Measurements from ENCODE around the gene CDH13. TPM values are rescaled to one million over a fixed set of nuclear protein-coding genes. Genes with fewer than 3 reads are reported as not detected.

The CDH13 gene
- polyA plus RNA-seq, 1 experiment: 113 TPM

- ChIA-PET POLR2A (no interaction called here), CTCF (no interaction called here)
- Histone ChIP-seq H3K4me3 (ENCODE audit: low read depth, low read length) (no peak overlapping the region), H3K27me3 (ENCODE audit: control insufficient read depth, insufficient read depth, low read length) (no peaks in the 10 kb centered on the region), H3K36me3 (ENCODE audit: control insufficient read depth, insufficient read depth, low read length) (no peaks in the 10 kb centered on the region)
- DNase-seq (ENCODE audit: low read depth): no peak
- no peak for TF ChIP-seq CTCF (IDR thresholded peaks at IDR 0.05; ENCODE audit: insufficient read depth, low read depth, low read length)
These were observed 593.3 kb downstream of the CDH13 start for GRCh38 chr16:83220066-83220465.

- no peaks in the 10 kb centered on the region for H3K36me3 ChIP-seq (ENCODE audit: control insufficient read depth, insufficient read depth, low read length)
- H3K4me3 ChIP-seq (ENCODE audit: low read depth, low read length): no peak overlapping the region
- no peak for TF ChIP-seq CTCF (IDR thresholded peaks at IDR 0.05; ENCODE audit: insufficient read depth, low read depth, low read length)
- H3K27me3 ChIP-seq (ENCODE audit: control insufficient read depth, insufficient read depth, low read length): no peaks in the 10 kb centered on the region
- DNase-seq (ENCODE audit: low read depth): no peak
- ChIA-PET CTCF (no interaction called here), POLR2A (no interaction called here)
These were observed 597.9 kb downstream of the CDH13 start for GRCh38 chr16:83224642-83225041.

GRCh38 chr16:83227336-83227735, 600.6 kb downstream of the CDH13 start:
- no peaks in the 10 kb centered on the region for H3K36me3 ChIP-seq (ENCODE audit: control insufficient read depth, insufficient read depth, low read length)
- CTCF ChIA-PET: interaction anchor here (1.1 kb wide), 1 partner anchor 24 kb away, joined by 3 read pairs; no protein-coding TSS in a partner anchor
- no peak overlapping the region for H3K4me3 ChIP-seq (ENCODE audit: low read depth, low read length)
- TF ChIP-seq CTCF (IDR thresholded peaks at IDR 0.05; ENCODE audit: insufficient read depth, low read depth, low read length): no peak
- POLR2A ChIA-PET: no interaction called here
- no peaks in the 10 kb centered on the region for H3K27me3 ChIP-seq (ENCODE audit: control insufficient read depth, insufficient read depth, low read length)
- DNase-seq (ENCODE audit: low read depth): no peak

GRCh38 chr16:83231729-83232128, 605.0 kb downstream of the CDH13 start:
- no peaks in the 10 kb centered on the region for H3K27me3 ChIP-seq (ENCODE audit: control insufficient read depth, insufficient read depth, low read length)
- ChIA-PET POLR2A (no interaction called here), CTCF (no interaction called here)
- H3K36me3 ChIP-seq (ENCODE audit: control insufficient read depth, insufficient read depth, low read length): no peaks in the 10 kb centered on the region
- DNase-seq (ENCODE audit: low read depth): no peak
- H3K4me3 ChIP-seq (ENCODE audit: low read depth, low read length): no peak overlapping the region
- no peak for TF ChIP-seq CTCF (IDR thresholded peaks at IDR 0.05; ENCODE audit: insufficient read depth, low read depth, low read length)

- TF ChIP-seq CTCF (IDR thresholded peaks at IDR 0.05; ENCODE audit: insufficient read depth, low read depth, low read length): no peak
- H3K36me3 ChIP-seq (ENCODE audit: control insufficient read depth, insufficient read depth, low read length): no peaks in the 10 kb centered on the region
- ChIA-PET CTCF (no interaction called here), POLR2A (no interaction called here)
- no peak overlapping the region for H3K4me3 ChIP-seq (ENCODE audit: low read depth, low read length)
- no peak for DNase-seq (ENCODE audit: low read depth)
- no peaks in the 10 kb centered on the region for H3K27me3 ChIP-seq (ENCODE audit: control insufficient read depth, insufficient read depth, low read length)
These were observed 606.4 kb downstream of the CDH13 start for GRCh38 chr16:83233153-83233552.
